Tibial nerve (tissue), 4 donors: ENCODE results near the gene INTS11.

Experiments used
- CTCF ChIP-seq, 5 experiments: fragments of 200-600 bp in 3 of 5; fragments of 450-650 bp in 2 of 5; sonication (generic) in 3 of 5; IDR thresholded peaks; one replicate each; pipeline ENCODE4 v1.5.1; 2016 to 2019; ENCODE audit warnings: antibody characterized with exemption in 5 of 5, mild to moderate bottlenecking in 3 of 5, moderate library complexity in 2 of 5
- EP300 ChIP-seq, 2 donors: sonication (generic); formaldehyde crosslinking; IDR thresholded peaks; one replicate each; pipeline ENCODE4 v1.6.1; 2017; ENCODE audit warnings: antibody characterized with exemption in 2 of 2, mild to moderate bottlenecking in 1 of 2
- POLR2A ChIP-seq, 2 donors: fragments of 450-650 bp; IDR thresholded peaks; one replicate each; pipeline ENCODE4 v1.6.1; 2017; ENCODE audit warnings: antibody characterized with exemption in 2 of 2, mild to moderate bottlenecking in 2 of 2, moderate library complexity in 2 of 2

- no peak for TF ChIP-seq CTCF (IDR thresholded peaks at IDR 0.05)
- TF ChIP-seq EP300 (IDR thresholded peaks at IDR 0.05), result no peak
- TF ChIP-seq POLR2A (IDR thresholded peaks at IDR 0.05), result no peak
Measured at GRCh38 chr1:1279028-1279427, 45.4 kb downstream of the INTS11 start.
